HL-60 (cell line): Measurements from ENCODE around the gene MFSD2B.
"Not testable (repeated sequence)": the region's sequence is repeated elsewhere in the genome, so short reads cannot be mapped to it uniquely, and the experiment has no call there.

Experiments
- CTCF ChIP-seq: IDR thresholded peaks from one replicate; pipeline ENCODE4 v1.5.1; 2011; ENCODE audit warnings: low read length, control low read depth, inconsistent platforms; ENCODE audit not compliant: insufficient read depth
- POLR2AphosphoS5 ChIP-seq: IDR thresholded peaks from 2 replicates; pipeline ENCODE4 v1.6.1; 2012; ENCODE audit warnings: low read depth
- REST ChIP-seq: IDR thresholded peaks from 2 replicates; pipeline ENCODE4 v1.6.1; 2012; ENCODE audit warnings: low read depth; ENCODE audit not compliant: insufficient replicate concordance

GRCh38 chr2:24043133-24043532, 33.2 kb downstream of the MFSD2B start:
- TF ChIP-seq CTCF, POLR2AphosphoS5, REST: not testable (repeated sequence)
